Pancreas (tissue), 10 donors: ENCODE data around the gene NEK11. TPM values are rescaled to one million over a fixed set of nuclear protein-coding genes. Genes with fewer than 3 reads are reported as not detected.

Experiments used
- ATAC-seq, 4 donors: fragments of 200-7000 bp; cut with Tn5 transposase; one replicate each; pipeline versions ENCODE4 v1.8.0 to v1.9.1; 2020; ENCODE audit warnings: mild to moderate bottlenecking in 4 of 4, moderate library complexity in 4 of 4
- DNase-seq, 6 donors: peaks; one replicate each; pipeline ENCODE4 v3.0.0-alpha.2; 2020
- FAIRE-seq: peaks from 2 replicates; lab custom pipeline; 2012; peaks lifted over from hg19 to GRCh38; lab: Jason Lieb, UNC
- H3K27ac ChIP-seq, 4 donors: fragments of 200-600 bp; sonication (generic); 1 replicate in 3 of 4; 2 replicates in 1 of 4; pipeline versions ENCODE4 v1.5.0 to v1.8.0; 2020
- H3K27me3 ChIP-seq, 4 donors: fragments of 200-600 bp; one replicate each; pipeline ENCODE4 v1.8.0; 2021
- H3K36me3 ChIP-seq, 3 donors: fragments of 200-600 bp; sonication (generic) in 1 of 3; one replicate each; pipeline versions ENCODE4 v1.5.0 to v1.8.0; 2020 to 2021
- H3K4me1 ChIP-seq, 3 donors: fragments of 200-600 bp; one replicate each; pipeline ENCODE4 v1.8.0; 2021
- H3K4me3 ChIP-seq, 4 donors: fragments of 200-600 bp; sonication (generic) in 2 of 4; one replicate each; pipeline versions ENCODE4 v1.5.0 to v1.8.0; 2020 to 2021
- H3K9me3 ChIP-seq, 4 donors: fragments of 200-600 bp; one replicate each; pipeline ENCODE4 v1.8.0; 2021
- WGBS, 2 donors: extraction: QIAGEN DNeasy Blood & Tissue Kit; methylation state at CpG; one replicate each; pipeline ENCODE4 v1.1.7; 2013; 5-methylcytosine and 5-hydroxymethylcytosine counted together
- intact Hi-C, 3 donors: fragments of 100-400 bp; cut with DNase I; formaldehyde crosslinking; loops; one replicate each; pipeline versions ENCODE4 v1.11.1 to v1.14.2; 2022
- polyA plus RNA-seq, 2 donors: library from polyadenylated mRNA; stranded (reverse); fragments of 200-250 nt; gene quantifications; one replicate each; pipeline ENCODE4 v1.2.3, GENCODE V29; 2013
- total RNA-seq, 6 donors: library from RNA; stranded (reverse); fragmentation: NEBNext Ultra II Directional in 4 of 6; extraction: Animal tissue kit (Norgen Biotek cat#: 25700) in 4 of 6; gene quantifications; one replicate each; pipeline versions ENCODE4 v1.2.1 to v1.2.4, GENCODE V29; 2021 to 2023
- TF ChIP-seq, protein P1 (sequence below), 4 donors: fragments of 200-600 bp; sonication (generic) in 3 of 4; IDR thresholded peaks; one replicate each; pipeline versions ENCODE4 v1.5.0 to v1.8.0; 2021; ENCODE audit warnings: antibody characterized with exemption in 4 of 4
- donor health status: healthy with polysubstance abuse.
- donor health status: DM: no; HTN: no; CAD: no; lungs with moderate emphysema.
- donor health status: DM: no; HTN: no; CAD: no.
- donor health status: control.
- donor health status: control.
- donor health status: Bipolar disorder and iron deficiency.
- donor health status: DM: yes; HTN: yes; CAD: no.
- donor health status: DM: no; HTN: no; CAD: no.
- donor health status: DM: no; HTN: no; CAD: no.
- donor health status: DM: yes; HTN: yes; CAD: no.

The NEK11 gene
- total and polyA plus RNA-seq, 8 donors = 2.1 to 7.2 (median 3.3) TPM

DNA sequence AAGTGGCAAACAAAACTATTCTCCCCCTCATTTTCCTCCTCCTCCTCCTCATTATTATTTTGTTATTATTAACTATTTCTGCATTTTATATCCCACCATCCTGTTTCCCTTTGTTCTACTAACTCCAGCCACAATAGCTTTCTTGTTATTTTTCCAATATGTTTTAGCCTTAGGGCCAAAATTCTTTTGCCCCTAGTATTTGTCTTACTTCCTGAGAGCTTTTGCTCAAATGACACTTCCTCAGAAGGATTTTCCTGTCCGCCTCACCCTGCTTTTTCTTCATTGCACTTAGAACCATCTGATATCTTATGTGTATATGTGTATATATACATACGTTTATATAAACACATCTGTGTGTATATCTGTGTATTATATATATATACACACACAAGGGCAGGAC, 322.2 kb downstream of the NEK11 start:
- no peak for FAIRE-seq
- Histone ChIP-seq H3K27me3 (no peaks in the 10 kb centered on the region), H3K36me3 (no peaks in the 10 kb centered on the region), H3K4me3 (no peak overlapping the region), H3K9me3 (no peaks in the 10 kb centered on the region), H3K27ac (no peak overlapping the region), H3K4me1 (peaks cover 0 to 9% (median 0%) of the 10 kb centered on the region in 3 donors)
- intact Hi-C loops = no loop called here
- TF ChIP-seq, protein P1, sequence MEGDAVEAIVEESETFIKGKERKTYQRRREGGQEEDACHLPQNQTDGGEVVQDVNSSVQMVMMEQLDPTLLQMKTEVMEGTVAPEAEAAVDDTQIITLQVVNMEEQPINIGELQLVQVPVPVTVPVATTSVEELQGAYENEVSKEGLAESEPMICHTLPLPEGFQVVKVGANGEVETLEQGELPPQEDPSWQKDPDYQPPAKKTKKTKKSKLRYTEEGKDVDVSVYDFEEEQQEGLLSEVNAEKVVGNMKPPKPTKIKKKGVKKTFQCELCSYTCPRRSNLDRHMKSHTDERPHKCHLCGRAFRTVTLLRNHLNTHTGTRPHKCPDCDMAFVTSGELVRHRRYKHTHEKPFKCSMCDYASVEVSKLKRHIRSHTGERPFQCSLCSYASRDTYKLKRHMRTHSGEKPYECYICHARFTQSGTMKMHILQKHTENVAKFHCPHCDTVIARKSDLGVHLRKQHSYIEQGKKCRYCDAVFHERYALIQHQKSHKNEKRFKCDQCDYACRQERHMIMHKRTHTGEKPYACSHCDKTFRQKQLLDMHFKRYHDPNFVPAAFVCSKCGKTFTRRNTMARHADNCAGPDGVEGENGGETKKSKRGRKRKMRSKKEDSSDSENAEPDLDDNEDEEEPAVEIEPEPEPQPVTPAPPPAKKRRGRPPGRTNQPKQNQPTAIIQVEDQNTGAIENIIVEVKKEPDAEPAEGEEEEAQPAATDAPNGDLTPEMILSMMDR (IDR thresholded peaks at IDR 0.05) = no peak
- ATAC-seq = no peak
- 80 to 87% methylated on average over 2 of the region's 2 CpGs for WGBS, 2 donors
- DNase-seq = no peak

DNA sequence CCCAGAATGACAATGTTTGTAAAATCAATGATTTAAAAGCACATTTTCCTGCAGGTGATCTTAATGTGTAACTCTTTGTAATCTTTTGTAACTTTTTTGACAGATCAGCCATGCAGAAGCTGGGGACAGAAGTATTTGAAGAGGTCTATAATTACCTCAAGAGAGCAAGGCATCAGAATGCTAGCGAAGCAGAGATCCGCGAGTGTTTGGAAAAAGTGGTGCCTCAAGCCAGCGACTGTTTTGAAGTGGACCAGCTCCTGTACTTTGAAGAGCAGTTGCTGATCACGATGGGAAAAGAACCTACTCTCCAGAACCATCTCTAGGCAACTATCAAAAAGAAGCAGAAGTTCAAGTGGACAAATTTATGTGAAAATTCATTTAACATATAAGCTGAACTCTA, 322.8 kb downstream of the NEK11 start:
- 89 to 93% methylated on average over 5 of the region's 5 CpGs for WGBS, 2 donors
- peaks cover 0 to 10% (median 0%) of the 10 kb centered on the region in 3 donors for H3K4me1 ChIP-seq
- no peak for FAIRE-seq

DNA sequence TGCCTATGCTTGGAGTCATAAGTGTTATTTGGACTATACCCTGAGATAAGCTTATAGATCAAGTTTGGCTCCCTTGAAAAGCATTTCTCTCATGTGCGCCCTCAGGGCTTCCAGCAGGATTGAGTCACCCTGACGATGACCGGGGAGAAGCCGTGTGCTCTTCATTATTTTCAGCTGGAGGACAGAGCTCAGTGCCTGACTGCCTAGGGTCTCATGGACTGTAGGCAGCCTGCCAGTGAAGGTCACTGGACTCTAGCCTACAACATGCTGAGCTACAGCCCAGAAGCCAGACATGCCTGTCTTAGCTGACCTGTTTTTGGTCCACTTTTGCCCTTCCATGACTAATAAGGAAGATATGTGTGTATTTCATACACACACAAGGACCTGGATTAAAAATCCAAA, 323.3 kb downstream of the NEK11 start:
- TF ChIP-seq, protein P1 (IDR thresholded peaks at IDR 0.05) = no peak
- WGBS, 2 donors = 92 to 95% methylated on average over 4 of the region's 4 CpGs
- intact Hi-C loops = no loop called here
- DNase-seq = no peak
- H3K27ac ChIP-seq = no peak overlapping the region
- FAIRE-seq = no peak
- H3K36me3 ChIP-seq = no peaks in the 10 kb centered on the region
- no peaks in the 10 kb centered on the region for H3K27me3 ChIP-seq
- no peak overlapping the region for H3K4me3 ChIP-seq
- peak in 2 of 4 donors; percentile 11 to 17 for ATAC-seq
- H3K4me1 ChIP-seq = peaks cover 0 to 10% (median 0%) of the 10 kb centered on the region in 3 donors
- H3K9me3 ChIP-seq = no peaks in the 10 kb centered on the region

More for the DNA sequence above, 322.8 kb downstream of the NEK11 start:
- DNase-seq = no peak
- intact Hi-C loops = no loop called here
- H3K36me3 ChIP-seq = no peaks in the 10 kb centered on the region
- no peak for ATAC-seq
- H3K4me3 ChIP-seq = no peak overlapping the region
- no peaks in the 10 kb centered on the region for H3K27me3 ChIP-seq
- TF ChIP-seq, protein P1 (IDR thresholded peaks at IDR 0.05) = no peak
- H3K9me3 ChIP-seq = no peaks in the 10 kb centered on the region
- H3K27ac ChIP-seq = no peak overlapping the region

DNA sequence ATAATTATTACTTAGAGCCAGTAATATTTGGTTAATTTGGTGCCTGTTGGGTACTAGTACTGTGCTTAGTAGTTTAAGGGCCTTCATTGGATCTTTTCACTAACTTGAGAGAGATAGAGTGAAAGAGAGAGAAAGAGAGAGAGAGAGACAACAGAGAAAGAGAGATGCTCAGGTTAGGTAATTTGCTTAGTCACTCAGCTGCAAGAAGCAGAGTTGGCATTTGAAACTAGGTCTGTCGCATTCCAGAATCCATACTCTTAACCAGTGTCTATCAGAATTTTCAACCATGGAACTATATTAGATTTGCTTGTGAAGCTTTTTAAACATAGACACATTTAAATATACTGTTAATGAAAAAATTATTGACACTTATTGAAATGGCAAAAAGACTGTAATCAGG, 323.8 kb downstream of the NEK11 start:
- TF ChIP-seq, protein P1 (IDR thresholded peaks at IDR 0.05) = no peak
- WGBS, 2 donors = 100% methylated on average over 1 of the region's 1 CpG
- Histone ChIP-seq H3K27ac (no peak overlapping the region), H3K36me3 (no peaks in the 10 kb centered on the region), H3K4me1 (peaks cover 0 to 10% (median 0%) of the 10 kb centered on the region in 3 donors), H3K4me3 (no peak overlapping the region), H3K9me3 (no peaks in the 10 kb centered on the region), H3K27me3 (no peaks in the 10 kb centered on the region)
- ATAC-seq (no peak), DNase-seq (no peak), FAIRE-seq (no peak)
- intact Hi-C loops = no loop called here

DNA sequence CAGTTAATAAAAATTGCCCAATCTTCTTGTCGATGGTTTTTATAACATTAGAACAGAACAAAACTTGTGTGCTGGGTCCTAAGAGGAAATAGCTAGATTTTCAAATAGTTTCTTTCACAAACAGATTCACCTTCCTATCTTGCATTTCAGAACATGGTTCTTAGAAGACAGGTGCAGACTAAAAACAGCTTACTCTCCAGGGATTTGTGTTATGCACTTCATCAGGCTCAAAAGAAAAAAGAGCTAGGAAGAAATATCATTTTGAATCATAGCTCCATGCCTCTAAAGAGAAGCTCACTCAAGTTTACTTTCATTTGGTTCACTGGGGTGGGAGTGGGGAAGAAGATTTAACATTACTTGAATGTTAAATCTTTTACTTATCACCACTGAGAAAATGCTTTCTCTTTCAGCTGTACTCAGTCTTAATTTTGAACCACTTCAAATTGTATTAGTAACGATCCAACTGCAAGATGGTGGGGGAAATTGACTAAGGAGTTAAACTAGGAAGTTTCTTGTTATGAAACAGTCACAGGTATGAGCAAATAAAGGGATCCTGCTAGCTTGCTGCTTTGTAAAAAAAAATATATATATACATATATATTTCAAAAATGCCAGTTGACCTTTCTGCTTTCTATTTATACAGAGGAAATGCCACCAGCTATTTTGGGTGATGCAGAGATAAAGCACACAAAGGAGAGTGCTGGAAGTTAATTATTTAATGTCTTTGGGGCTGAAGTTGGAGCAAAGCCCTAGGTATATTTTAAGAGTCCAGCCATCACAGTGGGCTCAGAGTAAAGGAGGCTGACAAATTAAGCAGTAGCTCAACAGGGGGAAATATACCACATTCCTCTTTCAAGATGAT, 326.6 kb downstream of the NEK11 start:
- Histone ChIP-seq H3K4me3 (no peak overlapping the region), H3K9me3 (no peaks in the 10 kb centered on the region), H3K4me1 (peaks cover 0 to 10% (median 0%) of the 10 kb centered on the region in 3 donors), H3K27ac (peak overlapping the region in 1 of 4 donors; percentile 3), H3K36me3 (no peaks in the 10 kb centered on the region), H3K27me3 (no peaks in the 10 kb centered on the region)
- intact Hi-C loops = no loop called here
- ATAC-seq (peak in 1 of 4 donors; percentile 31), FAIRE-seq (no peak), DNase-seq (no peak)
- WGBS, 2 donors = 46 to 47% methylated on average over 2 of the region's 2 CpGs
- TF ChIP-seq, protein P1 (IDR thresholded peaks at IDR 0.05) = no peak
